NK-92 treated with Interleukin-12 subunit alpha and Interleukin-12 subunit beta, amount 100 ng/mL, for 24 hours (cell line): Measurements from ENCODE around the gene RNF103.

Source experiments
- DNase-seq: peaks from one replicate; lab custom pipeline; 2025; lab: John Stamatoyannopoulos, UW

RNF103 gene

DNA sequence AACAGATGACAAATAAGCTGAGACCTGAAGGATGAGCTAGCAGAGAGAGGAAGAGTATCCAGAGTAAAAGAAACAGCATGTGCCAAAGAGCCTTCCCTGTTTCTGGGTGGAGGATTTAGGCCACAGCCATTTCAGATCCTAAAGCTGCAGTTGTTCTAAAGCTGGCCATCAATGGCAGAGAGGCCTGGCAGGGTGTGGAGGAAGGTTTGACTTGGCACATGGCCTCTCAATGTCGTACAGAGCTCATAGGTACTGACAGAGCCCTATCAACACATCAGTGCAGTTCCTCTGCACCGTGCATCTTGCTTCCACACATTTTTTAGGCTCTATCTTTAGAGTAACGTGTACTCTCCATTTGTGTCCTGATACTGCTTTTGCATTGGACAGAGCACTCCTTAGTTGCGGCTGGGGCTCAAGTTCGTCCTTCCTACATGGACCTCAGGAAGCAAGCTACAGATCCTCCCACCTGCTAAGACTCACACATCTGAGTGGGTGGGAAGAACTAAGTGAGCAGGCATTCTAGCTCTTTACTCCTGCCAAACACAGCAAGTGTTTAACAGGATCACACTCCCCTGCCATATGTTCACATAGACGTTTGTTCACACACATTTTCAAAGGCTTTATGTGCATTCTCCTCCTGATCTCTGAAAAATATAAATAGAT lies 57.4 kb downstream of the RNF103 start:
- DNase-seq, result no peak

DNA sequence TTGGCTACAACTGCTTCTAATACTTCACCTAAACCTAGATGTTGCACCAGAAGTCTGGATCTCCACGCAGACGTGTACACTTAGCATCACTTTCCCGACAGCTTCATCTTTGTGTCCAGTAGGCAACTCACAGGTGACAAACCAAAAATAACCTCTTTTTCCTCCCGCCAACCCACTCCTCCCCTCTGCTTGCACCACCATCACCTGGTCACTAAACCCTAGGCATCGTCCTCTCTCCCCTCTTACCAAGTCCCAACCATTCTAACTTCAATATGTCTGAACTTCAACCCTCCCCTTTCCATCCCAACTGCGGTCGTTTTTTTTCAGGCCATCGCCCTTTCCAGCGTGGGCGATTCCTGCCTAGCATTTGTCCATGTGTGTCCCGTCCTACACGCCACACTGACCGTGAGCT lies 60.0 kb downstream of the RNF103 start:
- no peak for DNase-seq

DNA sequence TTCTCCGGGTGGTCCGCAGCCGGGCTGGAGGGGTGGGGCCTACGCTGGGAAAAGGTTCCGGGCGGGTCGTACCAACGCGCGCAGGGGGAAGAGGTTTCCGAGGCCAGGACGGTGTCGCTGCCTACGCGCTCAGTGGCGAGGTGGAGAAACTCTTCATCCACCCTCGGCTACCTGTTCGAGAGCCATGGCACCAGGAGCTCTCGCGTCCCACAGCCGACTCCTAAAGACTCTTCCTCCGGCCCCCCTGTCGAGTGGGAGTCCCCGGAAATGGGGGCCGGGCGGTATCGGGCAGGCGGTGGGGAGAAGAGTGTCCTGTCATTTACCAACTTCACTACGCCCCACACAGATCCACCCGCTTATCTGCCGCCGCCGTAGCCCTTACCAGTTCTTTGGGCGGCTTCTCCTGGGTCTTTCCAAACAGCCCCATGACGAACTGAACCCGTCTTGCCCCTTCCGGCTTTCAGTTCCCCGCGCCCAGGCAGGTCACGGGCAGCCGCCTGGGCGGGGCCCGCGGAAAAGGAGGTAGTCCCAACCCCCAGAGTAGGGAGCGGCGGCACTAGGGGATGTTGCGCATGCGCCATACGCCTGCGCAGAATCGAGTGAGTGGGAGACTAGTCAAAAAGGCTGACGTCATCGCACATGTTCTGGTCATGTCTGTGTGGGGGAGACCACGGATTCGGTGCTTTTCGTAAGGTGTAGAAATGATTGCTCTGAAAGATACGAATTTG lies 60.6 kb downstream of the RNF103 start, which contains the start of gene CHMP3:
Gene CHMP3, minus strand, starts transcription at position 522 of the 728 bp plus-strand sequence. Its CDS starts 95 bp downstream, at position 427.
- peak; percentile 96 for DNase-seq

DNA sequence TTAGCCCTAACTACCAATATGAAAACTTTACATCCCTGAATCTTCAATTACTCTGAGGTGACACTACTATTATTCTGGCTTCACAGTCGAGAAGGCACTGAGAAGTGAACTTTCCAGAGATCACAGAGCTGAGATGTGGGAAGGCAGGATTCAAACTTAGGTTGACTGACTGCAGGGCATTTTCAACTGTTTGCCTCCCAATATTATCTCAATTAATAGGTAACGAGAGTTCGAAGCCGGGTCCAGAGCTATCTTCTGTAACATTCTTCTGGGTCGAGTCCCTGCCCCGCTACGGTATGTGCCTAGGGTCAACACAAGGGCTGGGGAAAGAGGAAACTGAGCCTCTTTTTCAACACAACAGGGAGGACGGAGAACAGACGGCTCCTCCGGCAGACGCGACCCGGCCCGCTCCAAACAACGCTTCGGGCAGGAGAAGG lies 61.2 kb downstream of the RNF103 start:
- no peak for DNase-seq

DNA sequence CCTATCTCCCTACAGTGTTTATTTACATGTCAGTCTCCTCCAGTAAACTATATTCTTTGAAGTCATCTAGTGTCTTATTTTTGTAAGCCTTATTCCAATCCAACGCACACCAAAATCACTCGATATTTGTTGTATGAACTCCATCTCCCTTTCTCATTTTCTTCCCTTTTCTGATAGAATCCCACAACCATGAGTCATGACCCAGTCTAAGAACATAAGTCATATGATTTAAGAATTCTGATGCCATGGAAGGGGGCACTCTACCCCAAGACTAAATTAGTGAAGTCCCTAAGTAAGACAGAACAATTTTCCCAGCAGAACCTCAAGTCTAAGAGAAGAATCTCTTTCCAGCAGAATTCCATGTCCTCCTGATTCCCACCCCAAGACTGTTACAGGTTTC lies 65.8 kb downstream of the RNF103 start:
- DNase-seq, result no peak

DNA sequence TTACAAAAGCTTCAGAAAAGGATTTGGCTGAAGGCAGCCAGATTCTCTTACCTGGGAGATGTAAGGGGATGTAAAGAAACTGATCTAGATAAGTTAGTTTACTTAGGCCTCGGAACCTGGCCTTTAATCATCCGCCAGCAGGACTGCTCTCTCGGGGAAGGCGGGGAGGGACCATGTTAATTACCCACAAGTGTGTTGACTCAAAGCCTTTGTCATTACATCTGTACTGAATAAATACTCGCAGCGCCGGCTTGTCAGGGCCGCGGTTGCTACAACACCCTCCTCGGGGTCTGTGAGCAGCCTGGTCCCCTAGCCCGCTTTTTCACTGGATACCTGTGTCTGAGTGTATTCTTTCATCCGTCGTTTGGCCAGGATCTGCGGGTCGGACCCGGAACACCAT lies 67.2 kb downstream of the RNF103 start:
- DNase-seq, result no peak
